KMS-11 (cell line): ENCODE data around the gene NFE2L2.

Experiments used
- H2AFZ ChIP-seq: fragments of 200-600 bp; sonication (generic); 2 replicates; pipeline ENCODE4 v1.6.1; 2016; ENCODE audit warnings: antibody characterized with exemption, mixed run types, low read depth
- H3K27ac ChIP-seq: fragments of 200-600 bp; sonication (generic); 2 replicates; pipeline ENCODE4 v1.6.1; 2016; ENCODE audit warnings: mild to moderate bottlenecking, mixed run types
- H3K27me3 ChIP-seq: fragments of 200-600 bp; sonication (generic); 2 replicates; pipeline ENCODE4 v1.6.1; 2017; ENCODE audit warnings: mild to moderate bottlenecking, low read depth, mixed run types, moderate library complexity; ENCODE audit not compliant: insufficient read depth
- H3K36me3 ChIP-seq: fragments of 200-600 bp; sonication (generic); 2 replicates; pipeline ENCODE4 v1.6.1; 2017; ENCODE audit warnings: mild to moderate bottlenecking, mixed run types; ENCODE audit not compliant: insufficient read depth
- H3K4me1 ChIP-seq: fragments of 200-600 bp; sonication (generic); 2 replicates; pipeline ENCODE4 v1.6.1; 2016; ENCODE audit warnings: mild to moderate bottlenecking, low read depth, mixed run types; ENCODE audit not compliant: poor library complexity, severe bottlenecking
- H3K4me2 ChIP-seq: fragments of 200-600 bp; sonication (generic); 2 replicates; pipeline ENCODE4 v1.7.0; 2016; ENCODE audit warnings: mild to moderate bottlenecking, mixed run types
- H3K4me3 ChIP-seq: fragments of 200-600 bp; sonication (generic); IDR thresholded peaks from 2 replicates; pipeline ENCODE4 v1.6.1; 2017; ENCODE audit warnings: low read depth, low read length, mixed read lengths; ENCODE audit not compliant: insufficient read depth
- H3K79me2 ChIP-seq: fragments of 200-600 bp; sonication (generic); 2 replicates; pipeline ENCODE4 v1.6.1; 2016; ENCODE audit warnings: low read depth, mixed run types; ENCODE audit not compliant: insufficient read depth
- H3K9ac ChIP-seq: fragments of 200-600 bp; sonication (generic); 2 replicates; pipeline ENCODE4 v1.6.1; 2016; ENCODE audit warnings: mild to moderate bottlenecking, mixed run types
- H4K20me1 ChIP-seq: fragments of 200-600 bp; sonication (generic); 2 replicates; pipeline ENCODE4 v1.6.1; 2016; ENCODE audit warnings: mild to moderate bottlenecking, mixed run types; ENCODE audit not compliant: insufficient read depth
- CTCF ChIP-seq: fragments of 200-600 bp; sonication (generic); conservative IDR thresholded peaks from 2 replicates; pipeline ENCODE4 v1.6.1; 2017; ENCODE audit warnings: low read depth, mild to moderate bottlenecking, antibody characterized with exemption, low read length, moderate library complexity, mixed read lengths

NFE2L2 gene

GRCh38 chr2:177296040-177296439 lies 31.5 kb upstream of the NFE2L2 start:
- Histone ChIP-seq H3K27ac (no peak overlapping the region), H3K4me3 (no peak overlapping the region), H3K4me2 (no peak overlapping the region), H3K27me3 (no peaks in the 10 kb centered on the region), H3K36me3 (no peaks in the 10 kb centered on the region), H2AFZ (no peak overlapping the region), H3K9ac (no peak overlapping the region), H3K79me2 (no peaks in the 10 kb centered on the region), H3K4me1 (peaks cover 65% of the 10 kb centered on the region), H4K20me1 (no peaks in the 10 kb centered on the region)
- TF ChIP-seq CTCF, result peak; percentile 65

- Histone ChIP-seq H3K79me2 (no peaks in the 10 kb centered on the region), H3K4me2 (no peak overlapping the region), H4K20me1 (no peaks in the 10 kb centered on the region), H2AFZ (no peak overlapping the region), H3K9ac (no peak overlapping the region), H3K36me3 (no peaks in the 10 kb centered on the region), H3K27me3 (no peaks in the 10 kb centered on the region), H3K27ac (no peak overlapping the region), H3K4me1 (peaks cover 70% of the 10 kb centered on the region), H3K4me3 (no peak overlapping the region)
- TF ChIP-seq CTCF, result no peak
Measured at GRCh38 chr2:177295484-177295883, 31.0 kb upstream of the NFE2L2 start.

GRCh38 chr2:177291701-177292100 lies 27.2 kb upstream of the NFE2L2 start:
- no peak overlapping the region for H3K4me3 ChIP-seq
- no peaks in the 10 kb centered on the region for H4K20me1 ChIP-seq
- H3K27ac ChIP-seq, result no peak overlapping the region; the same call in 1 of the 2 replicates
- no peak overlapping the region for H3K9ac ChIP-seq
- no peaks in the 10 kb centered on the region for H3K79me2 ChIP-seq
- H3K4me2 ChIP-seq, result peak overlapping the region; percentile 56; the same call in 1 of the 2 replicates
- TF ChIP-seq CTCF, result no peak
- peaks cover 90% of the 10 kb centered on the region for H3K4me1 ChIP-seq
- H2AFZ ChIP-seq, result no peak overlapping the region
- H3K27me3 ChIP-seq, result no peaks in the 10 kb centered on the region
- H3K36me3 ChIP-seq, result no peaks in the 10 kb centered on the region

GRCh38 chr2:177289824-177290628 lies 25.5 kb upstream of the NFE2L2 start:
- H3K4me2 ChIP-seq, result peak overlapping the region; percentile 56
- H3K9ac ChIP-seq, result peak overlapping the region; percentile 46; the same call in 1 of the 2 replicates
- peak overlapping the region; percentile 3; the same call in 1 of the 2 replicates for H2AFZ ChIP-seq
- peak overlapping the region; percentile 84 for H3K27ac ChIP-seq
- peaks cover 93% of the 10 kb centered on the region for H3K4me1 ChIP-seq
- no peaks in the 10 kb centered on the region for H4K20me1 ChIP-seq
- H3K36me3 ChIP-seq, result no peaks in the 10 kb centered on the region
- H3K79me2 ChIP-seq, result no peaks in the 10 kb centered on the region; the same call in 1 of the 2 replicates
- H3K27me3 ChIP-seq, result no peaks in the 10 kb centered on the region
- no peak for TF ChIP-seq CTCF
- no peak overlapping the region for H3K4me3 ChIP-seq
